GM13976 (cell line): ENCODE measurements around the gene GLB1L2.

Experiments
- DNase-seq: peaks from one replicate; pipeline ENCODE4 v3.0.0; 2012; ENCODE audit warnings: low spot score
- CTCF ChIP-seq: IDR thresholded peaks from 2 replicates; pipeline ENCODE4 v1.5.1; 2012; ENCODE audit warnings: borderline replicate concordance, mild to moderate bottlenecking; ENCODE audit not compliant: insufficient read depth; ENCODE audit errors: extremely low read depth, missing control alignments, control extremely low read depth
- in situ Hi-C: fragments of 300-500 bp; cut with MboI; formaldehyde crosslinking; loops from one replicate; pipeline ENCODE4 v1.12.0; 2022; ENCODE audit warnings: low sequenced_read_pairs, mixed read lengths, inconsistent platforms; ENCODE audit not compliant: unreplicated experiment

Gene GLB1L2

GRCh38 chr11:134370526-134371435 is 39.0 kb downstream of the GLB1L2 start:
- in situ Hi-C loops, result no loop called here
- no peak for DNase-seq
- no peak for TF ChIP-seq CTCF

GRCh38 chr11:134371436-134372185 is 39.8 kb downstream of the GLB1L2 start:
- TF ChIP-seq CTCF, result no peak
- in situ Hi-C loops, result no loop called here
- DNase-seq, result no peak

GRCh38 chr11:134372536-134372935 is 40.7 kb downstream of the GLB1L2 start:
- in situ Hi-C loops, result no loop called here
- TF ChIP-seq CTCF, result no peak
- no peak for DNase-seq

GRCh38 chr11:134372961-134373360 is 41.2 kb downstream of the GLB1L2 start:
- in situ Hi-C loops, result no loop called here
- no peak for DNase-seq
- no peak for TF ChIP-seq CTCF

- no peak for TF ChIP-seq CTCF
- in situ Hi-C loops, result no loop called here
- DNase-seq, result no peak
Measured at GRCh38 chr11:134373591-134374052, 41.8 kb downstream of the GLB1L2 start.

GRCh38 chr11:134374171-134374570 is 42.4 kb downstream of the GLB1L2 start:
- TF ChIP-seq CTCF, result no peak
- no peak for DNase-seq
- in situ Hi-C loops, result no loop called here
